HT1080 (cell line): ENCODE data around the gene BRD9. TPM values are rescaled to one million over a fixed set of nuclear protein-coding genes. Genes with fewer than 3 reads are reported as not detected.

Experiments used
- DNase-seq: peaks from one replicate; pipeline ENCODE4 v3.0.0-alpha.2; 2015; ENCODE audit warnings: low read depth
- total RNA-seq: library from RNA; depleted of rRNA; stranded (reverse); fragments of >200 nt; shearing (Covaris generic); gene quantifications from 2 replicates; pipeline ENCODE4 v1.2.3, GENCODE V29; 2014

Gene BRD9
- total RNA-seq, 1 experiment from 2014 or later: 52.7 TPM

DNA sequence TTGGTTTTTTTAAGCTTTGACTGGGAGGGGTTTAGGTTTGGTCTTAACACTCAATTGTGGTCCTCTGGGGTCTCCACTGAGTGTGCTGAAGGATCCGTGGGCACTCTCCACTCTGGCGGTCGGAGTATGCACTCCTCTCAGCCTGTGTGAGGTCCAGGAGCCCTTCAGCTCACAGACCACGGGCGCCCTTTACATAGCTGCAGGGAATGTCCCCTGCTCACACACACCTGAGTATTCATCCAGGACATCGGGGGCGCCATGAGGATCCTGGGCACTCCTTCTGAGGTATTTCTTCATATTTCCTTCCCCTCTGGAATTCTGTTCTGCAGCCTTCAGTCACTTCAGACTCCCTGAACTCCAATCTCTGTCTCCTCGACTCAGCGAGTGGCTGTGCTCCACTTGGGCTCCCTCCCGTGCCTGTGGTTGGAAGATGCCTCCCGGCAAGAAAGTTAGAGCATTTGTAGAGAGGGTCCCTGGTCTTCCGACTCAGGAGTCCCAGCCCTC lies 12.6 kb upstream of the BRD9 start:
- DNase-seq: no peak

DNA sequence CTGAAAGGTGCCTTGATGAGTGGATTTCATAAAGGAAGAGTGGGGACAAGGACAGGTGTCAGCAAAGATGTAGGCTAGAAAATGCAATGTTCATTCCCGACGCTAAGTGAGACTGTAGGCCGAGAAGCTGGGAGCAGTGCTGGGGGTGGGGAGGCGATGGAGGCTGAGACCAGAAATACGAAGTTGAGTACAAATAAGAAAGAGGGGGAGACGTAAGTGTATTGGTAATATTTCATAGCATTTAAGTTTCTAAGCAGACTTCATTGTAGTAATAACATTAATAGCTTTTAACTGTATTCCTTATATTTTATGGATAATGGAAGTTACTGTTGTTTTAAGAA lies 11.1 kb upstream of the BRD9 start:
- DNase-seq: no peak

DNA sequence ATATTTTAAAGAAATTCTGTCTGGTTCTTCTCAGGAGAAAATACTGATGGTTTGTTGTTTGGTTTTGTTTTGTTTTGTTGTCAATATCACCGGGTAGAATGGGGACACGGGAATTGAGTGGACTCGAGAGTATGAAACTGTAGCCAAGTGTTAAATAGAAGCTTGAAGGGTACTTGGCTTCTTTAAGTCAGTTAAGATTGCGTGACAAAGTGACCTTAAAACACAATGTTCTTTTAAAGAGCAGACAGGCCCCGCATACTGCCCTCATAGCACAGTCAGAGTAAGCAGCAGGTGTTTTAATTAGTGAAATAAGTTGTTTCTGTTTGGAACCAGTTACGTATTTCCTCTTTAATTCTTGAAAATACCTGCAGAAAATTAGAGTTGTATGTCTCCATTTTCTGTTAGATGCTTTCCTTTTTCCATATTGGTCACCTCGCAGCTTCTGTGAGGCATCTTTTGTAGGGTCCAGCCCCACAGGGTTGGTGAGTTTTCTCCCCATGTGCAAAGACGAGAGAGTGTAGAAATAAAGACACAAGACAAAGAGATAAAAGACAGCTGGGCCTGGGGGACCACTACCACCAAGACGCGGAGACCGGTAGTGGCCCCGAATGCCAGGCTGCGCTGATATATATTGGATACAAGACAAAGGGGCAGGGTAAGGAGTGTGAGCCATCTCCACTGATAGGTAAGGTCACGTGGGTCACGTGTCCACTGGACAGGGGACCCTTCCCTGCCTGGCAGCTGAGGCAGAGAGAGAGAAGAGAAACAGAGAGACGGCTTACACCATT lies 9.7 kb upstream of the BRD9 start:
- no peak for DNase-seq

DNA sequence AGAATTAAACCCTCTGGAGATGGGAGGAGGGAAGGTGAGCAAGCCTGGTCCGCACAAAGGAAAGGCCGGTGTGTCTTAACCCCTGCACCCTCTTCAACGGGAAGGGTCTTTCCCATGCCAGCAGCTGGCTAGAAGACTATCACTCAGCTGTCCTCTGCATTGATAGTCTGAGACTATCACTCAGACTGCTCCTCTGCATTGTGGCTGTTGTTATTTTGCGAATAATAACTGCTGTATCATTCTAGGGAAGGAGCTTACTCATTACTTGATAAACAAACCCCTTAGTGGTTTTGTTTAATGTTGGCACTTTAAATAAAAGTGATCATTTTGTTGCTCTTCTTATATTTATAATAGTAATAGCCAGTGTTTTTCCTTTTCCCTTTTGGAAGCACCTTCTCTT lies 8.2 kb upstream of the BRD9 start:
- DNase-seq: no peak

DNA sequence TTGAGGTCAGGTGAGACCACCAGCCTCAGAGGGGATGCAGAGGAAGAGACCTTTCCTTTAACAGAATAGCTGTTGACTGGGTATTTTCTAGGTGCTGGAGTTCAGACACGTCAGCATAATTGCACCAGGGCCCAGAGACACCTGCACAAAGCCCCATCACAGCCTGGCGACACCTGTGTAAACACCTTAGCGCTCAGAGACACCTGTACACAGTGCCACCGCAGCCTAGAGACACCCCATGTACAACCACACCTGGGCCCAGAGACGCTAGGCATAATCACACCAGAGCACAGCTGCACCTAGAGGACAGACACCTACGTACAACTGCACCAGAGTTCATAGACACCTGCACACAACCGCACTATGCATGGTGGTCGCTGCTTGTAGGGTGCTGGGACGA lies 1.1 kb upstream of the BRD9 start:
- no peak for DNase-seq

DNA sequence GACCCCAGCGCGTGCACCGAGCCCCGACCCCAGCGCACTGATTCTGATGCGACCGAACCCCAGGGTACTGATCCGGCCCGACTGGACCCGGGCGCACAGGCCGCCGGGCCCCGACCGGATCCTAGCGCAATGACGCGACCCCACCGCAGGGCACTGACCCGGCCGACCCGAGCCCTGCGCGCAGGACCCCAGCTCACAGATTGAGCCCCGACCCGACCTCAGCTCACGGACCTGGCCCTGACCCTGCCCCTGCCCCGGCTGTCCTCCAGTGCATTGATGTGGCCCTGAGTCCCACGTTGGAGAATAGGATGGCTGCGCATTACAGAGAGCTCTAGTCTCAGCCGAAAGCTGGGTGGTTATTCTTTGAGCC lies 521 bp upstream of the BRD9 start:
- DNase-seq: no peak

DNA sequence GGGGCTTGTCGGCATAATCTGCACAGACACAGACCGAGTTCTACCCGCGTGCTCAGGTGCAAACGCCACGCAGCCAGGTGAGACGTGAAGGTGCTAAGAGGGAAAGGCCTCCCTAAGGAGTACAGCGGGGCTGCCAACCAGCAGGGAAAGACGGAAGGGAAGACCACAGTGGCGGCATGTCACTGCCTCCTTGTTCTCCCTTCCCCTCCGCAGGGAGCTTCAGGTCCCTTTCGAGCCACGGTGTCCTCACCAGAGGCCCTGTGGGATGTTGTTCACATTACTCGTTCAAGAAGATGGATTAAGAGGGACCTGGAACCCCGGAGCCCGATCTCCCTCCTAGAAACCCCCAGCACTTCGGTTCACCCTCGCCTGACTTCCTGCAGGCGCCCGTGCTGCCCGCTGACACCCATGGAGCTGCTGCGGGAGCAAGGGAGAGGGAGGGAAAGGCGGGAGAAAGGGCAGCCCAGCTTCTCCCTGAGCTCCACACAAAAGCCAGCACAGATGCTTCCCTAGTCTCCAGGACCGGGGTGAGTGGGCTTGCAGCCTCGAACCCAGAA lies 686 bp downstream of the BRD9 start:
- peak; percentile 32 for DNase-seq

DNA sequence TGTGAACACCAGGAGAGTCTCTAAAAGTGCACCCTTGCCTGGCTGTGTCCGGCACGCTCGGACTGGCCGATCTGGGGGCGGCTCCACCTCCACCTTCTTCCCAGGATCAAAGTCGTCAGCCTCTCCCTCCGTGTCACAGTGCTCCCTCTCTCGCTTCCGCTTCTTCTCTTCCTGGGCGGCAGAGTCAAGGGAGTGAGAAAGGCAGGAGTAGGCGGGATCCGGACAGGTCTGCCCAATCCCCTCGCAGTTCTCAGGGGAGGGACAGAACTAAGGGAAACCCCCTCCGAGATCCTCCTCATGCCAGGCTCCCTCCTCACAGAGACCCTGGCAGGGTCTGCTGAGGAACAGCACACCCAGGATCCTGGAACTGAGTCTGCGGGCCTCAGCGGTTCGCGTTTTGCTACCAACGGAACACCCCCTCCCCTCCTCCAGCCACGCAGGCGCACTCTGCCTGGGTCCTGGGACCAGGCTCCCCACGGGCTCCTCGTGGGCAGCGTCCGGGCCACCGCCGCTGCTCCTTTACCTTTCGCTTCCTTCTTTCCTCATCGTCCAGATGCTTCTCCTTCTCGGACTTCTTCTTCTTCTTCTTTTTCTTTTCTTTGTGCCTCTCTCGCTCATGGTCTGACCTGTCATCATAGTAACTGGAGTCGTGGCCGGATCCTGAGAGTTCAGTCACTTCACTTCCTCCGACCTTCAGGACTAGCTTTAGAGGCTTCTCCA lies 1.3 kb downstream of the BRD9 start:
- DNase-seq: no peak

DNA sequence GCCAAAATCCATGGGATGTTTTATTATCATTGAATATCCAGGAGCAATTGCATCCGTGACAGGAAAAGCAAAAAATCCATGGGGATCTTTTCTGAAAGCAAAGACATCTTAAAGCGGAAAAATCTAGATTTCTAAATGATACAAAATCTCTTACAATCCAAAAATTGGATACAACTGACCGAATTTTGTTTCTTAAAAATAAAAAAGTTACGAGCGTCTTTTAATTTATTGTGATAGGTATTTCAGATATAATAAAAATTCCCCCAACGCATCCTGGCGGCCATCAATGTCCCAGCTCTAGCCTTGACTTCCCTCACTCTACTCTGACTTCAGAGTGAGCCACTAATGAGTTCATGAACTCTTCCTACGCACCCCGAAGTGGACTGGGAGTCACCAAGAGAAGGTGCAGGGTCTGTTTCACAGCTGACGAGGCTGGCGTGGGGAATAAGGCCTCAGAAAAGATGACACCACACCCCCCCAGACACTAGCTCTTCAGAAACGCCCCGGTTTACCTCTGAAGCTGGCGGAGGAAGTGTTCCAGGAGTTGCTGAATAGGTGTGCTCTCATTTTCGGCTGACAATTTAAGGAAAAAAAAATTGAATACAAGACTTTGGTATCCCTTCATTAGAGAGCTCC lies 3.4 kb downstream of the BRD9 start:
- DNase-seq: no peak

DNA sequence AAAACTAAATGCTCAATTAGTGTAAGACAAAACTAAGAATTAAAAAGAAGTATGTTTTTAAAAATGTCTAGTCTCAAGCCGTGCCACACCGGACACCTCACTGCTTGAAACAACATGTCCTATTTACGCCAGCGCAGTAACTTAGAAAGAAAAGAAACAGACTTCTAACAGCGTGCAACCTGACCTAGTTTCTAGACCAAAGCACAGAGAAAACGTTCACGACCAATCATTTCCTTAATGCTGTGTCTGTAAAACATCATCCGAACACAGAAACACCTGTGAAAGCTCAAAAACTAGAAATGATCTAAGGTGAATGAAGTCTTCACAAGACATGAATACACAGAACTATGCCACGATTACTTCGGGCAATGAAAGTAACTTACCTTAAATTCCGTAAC lies 4.0 kb downstream of the BRD9 start:
- DNase-seq: no peak

DNA sequence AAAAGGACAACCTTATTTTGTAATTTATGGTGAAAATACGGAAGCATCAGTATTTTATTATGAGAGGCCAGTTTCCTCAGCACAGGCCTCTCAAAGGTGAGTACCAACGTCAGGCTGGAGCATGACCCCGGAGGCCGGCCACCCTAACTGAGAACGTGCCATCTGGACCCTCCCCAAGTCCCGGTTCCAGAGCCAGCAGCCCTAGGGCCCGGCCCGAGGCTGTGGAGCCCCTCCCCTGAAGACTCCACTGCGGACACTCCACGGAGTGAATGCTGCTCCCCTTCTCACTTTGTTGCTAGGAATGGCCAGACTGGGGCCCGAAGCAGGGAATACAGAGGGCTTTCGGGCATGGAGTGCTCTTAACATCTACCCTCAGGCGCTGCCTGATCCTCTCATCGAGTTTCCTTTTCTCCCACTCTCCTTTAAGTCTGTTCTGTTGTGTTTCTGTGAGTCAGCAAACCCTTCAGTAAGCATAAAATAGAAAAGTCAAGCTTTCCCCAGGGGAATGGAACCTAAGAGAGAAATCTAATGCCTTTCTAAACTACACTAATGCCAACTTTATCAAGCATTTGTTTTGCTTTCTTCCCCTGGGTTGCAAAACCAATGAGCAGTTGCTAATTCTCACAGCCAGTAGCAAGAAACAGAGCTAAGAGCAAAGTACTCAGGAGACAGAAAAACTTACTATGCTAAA lies 4.5 kb downstream of the BRD9 start:
- DNase-seq: no peak

DNA sequence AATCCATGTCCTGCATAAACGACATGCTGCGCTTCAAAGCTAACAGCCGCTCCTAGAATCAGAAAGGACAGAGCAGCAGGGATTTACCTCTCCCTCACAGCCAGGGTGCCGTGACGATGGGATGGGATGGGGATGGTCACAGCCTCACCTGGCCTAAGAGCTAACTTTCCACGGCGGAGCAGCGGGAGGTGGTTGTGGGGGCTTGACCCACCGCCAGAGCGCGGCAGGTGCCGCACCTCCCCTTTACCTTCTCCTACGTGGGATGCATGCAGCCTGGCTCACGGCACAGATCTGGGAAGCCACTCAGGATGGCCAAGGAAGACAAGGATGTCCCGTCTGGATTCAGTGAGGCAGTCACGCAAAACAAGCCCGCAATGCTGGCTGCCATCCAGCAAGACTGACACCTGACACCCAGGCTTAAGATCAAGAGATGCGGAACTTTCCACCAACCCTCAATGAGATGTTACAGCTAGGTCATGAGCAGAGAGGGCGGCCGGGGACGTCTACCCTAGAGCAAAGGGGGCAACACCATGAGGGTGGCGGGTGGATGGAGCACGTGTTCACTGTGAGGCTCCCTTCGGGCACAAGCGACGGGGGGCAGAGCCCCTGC lies 5.8 kb downstream of the BRD9 start:
- DNase-seq: no peak

DNA sequence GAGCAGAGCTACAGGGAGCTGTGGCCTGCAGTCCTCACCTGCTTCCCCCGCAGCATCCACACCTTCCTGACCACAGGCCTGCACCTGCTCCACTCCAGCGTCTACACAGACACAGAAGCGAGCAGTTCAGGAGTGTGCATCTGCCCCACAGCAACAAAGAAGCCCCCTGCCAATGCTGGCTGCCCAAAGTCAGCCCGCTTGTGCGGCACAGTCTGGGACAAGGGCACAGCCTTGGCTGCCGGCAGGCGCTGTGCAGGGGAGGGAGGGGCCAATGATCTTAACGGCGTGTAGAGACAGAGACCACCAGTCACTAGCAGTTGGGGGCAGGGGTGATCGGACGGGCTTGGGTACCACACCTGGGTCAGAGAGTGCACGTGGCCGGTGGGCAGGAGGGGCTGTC lies 6.6 kb downstream of the BRD9 start:
- DNase-seq: no peak

DNA sequence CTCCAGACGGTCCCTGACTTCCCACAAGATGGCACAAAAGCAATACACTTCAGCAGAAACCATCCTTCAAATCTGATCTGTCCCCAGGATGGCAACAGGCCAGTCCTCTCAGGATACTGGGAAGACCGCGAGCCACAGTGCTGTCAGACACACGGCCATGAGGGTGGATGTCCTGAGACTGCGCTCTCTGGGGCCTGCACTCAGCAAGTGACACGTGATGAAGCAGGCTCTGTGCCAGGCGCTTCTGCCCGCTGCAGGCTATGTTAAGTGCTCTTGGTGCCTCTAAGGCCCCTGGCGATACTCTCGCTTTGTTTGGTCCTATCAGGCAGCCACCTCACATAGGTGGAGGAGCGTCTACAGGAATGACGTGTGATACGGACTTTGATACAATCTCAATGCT lies 7.1 kb downstream of the BRD9 start:
- no peak for DNase-seq

DNA sequence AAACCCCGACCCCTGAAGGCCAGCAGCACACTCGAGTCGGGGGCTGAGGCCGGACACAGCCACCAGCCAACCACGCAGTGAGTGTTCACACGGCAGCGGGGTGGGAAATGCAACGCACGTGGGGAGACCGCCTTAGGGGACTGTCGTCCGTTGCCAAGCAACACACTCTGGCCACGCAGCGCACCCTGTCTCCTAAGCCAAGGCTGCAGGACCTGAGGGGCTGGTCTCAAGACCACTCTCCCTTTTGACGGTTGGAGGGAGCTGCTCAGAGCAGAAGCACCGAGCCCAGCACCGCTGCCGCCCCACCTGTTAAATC lies 7.5 kb downstream of the BRD9 start:
- DNase-seq: no peak

DNA sequence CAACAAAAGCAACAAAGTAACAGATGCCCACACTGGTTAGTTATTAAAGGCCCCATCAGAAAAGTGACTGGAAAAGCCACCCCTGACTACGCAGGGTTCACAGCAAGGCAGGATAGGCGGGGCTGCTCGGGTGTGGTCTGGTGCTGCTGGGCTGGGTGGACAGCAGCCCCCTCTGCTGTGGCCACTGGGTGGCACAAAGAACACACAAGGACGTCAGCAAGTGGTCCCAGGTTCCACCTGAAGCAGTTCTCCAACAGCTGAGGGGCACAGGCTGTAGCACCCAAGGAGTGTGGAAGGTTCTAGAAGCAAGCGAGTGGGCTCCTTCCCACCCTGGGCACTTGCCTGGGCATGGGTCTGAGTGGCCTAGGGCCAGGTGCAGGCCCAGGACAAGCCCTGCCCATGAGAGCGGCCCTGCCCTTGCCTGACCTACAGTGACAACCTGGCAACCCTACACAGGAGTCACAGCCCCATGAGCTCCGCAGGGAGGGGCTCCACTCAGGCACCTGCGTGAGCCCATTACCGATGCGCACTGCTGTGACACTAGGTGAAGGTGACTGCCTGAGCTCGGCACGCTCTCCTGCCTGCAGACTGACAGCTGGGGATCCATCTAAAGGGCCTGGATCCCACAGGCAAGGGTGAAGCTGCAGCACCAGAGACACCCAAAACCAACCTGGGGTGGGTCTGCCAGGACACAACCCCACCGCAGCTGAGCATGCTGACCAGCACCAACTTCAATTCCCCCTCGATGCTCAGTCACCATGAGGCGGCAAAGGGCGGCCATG lies 8.1 kb downstream of the BRD9 start:
- DNase-seq: no peak

DNA sequence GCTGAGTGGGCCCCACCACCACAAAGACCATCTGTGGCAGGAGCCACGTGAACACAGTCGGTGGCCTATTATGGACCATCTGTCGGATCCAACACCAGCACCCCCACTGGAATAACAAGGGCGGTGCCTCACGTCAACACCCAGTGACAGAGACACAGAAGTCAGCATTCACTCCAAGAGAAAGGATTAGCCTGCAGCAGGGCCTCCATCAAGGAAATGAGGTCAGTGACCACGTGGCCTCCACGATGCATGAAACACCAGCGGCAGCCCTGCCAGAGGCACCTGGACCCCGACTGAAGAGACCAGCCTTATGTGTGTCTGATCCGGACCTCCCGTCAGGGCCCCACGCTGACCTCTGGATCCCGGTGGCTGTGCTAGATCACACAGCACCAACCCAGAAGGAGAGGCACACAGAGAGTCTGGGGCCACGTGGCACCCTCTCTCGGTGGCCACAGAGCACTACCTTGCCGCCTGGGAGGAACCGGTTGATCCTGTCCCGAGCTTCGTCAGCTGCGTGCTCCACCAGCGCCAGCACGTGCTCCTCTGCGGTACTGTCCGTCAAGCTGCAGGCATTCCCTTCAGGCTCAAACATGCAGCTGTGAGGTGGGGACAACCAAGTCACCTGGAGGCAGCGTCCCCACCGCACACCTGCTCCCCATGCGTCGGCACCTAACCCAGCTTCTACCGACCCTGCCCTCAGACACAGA lies 9.0 kb downstream of the BRD9 start:
- DNase-seq: no peak

DNA sequence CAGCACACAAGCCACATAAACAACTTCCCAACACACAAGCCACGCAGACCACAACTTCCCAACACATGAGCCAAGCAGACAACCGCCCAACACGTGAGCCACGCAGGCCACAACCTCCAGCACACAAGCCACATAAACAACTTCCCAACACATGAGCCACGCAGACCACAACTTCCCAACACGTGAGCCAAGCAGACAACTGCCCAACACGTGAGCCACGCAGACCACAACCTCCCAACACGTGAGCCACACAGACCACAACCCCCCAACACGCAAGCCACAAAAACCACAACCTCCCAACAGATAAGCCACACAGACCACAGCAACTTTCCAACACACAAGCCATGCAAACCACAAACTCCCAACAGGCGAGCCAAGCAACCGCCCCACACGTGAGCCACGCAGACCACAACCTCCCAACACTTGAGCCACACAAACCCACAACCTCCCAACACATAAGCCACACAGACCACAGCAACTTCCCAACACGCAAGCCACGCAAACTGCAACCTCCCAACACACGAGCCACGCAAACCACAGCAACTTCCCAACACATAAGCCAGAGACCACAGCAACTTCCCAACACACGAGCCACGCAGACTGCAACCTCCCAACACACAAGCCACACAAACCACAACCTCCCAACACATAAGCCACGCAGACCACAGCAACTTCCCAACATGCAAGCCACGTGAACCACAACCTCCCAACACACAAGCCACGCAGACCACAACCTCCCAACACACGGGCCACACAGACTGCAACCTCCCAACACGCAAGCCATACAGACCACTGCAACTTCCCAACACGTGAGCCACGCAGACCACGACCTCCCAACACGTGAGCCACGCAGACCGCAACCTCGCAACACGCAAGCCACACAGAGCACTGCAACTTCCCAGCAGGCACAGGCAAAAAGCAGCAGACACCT lies 10.1 kb downstream of the BRD9 start:
- no peak for DNase-seq

DNA sequence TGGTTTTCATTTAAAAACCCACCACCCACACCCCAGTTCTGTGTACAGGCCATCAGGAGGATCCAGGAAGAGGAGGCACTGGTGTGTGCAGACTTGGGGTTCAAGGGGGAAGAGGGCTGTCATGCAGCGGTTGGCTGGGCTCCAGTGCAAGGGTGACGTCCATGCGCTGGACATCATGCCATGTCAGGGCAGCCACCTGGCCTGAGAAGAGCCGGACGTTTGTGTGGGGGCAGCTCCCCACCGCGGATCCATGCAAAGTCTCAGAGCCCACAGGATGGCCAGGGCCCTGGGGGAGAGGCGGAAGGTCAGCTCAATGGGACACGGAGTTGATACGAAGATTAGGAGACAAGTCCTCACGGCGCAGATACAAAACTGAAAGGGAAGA lies 11.1 kb downstream of the BRD9 start:
- no peak for DNase-seq
